Measurements from ENCODE around the gene AKR7A2. TPM values are rescaled to one million over a fixed set of nuclear protein-coding genes. Genes with fewer than 3 reads are reported as not detected.
A peak's percentile ranks its signal among the peaks of the same experiment; 100 is the strongest.

The AKR7A2 gene
- total and polyA plus RNA-seq, 9 of the 15 experiments (the other 6 are each of a cell fraction or from before 2014, with no cell fraction given), result 2.0 to 78.4 (median 49.4) TPM

DNA sequence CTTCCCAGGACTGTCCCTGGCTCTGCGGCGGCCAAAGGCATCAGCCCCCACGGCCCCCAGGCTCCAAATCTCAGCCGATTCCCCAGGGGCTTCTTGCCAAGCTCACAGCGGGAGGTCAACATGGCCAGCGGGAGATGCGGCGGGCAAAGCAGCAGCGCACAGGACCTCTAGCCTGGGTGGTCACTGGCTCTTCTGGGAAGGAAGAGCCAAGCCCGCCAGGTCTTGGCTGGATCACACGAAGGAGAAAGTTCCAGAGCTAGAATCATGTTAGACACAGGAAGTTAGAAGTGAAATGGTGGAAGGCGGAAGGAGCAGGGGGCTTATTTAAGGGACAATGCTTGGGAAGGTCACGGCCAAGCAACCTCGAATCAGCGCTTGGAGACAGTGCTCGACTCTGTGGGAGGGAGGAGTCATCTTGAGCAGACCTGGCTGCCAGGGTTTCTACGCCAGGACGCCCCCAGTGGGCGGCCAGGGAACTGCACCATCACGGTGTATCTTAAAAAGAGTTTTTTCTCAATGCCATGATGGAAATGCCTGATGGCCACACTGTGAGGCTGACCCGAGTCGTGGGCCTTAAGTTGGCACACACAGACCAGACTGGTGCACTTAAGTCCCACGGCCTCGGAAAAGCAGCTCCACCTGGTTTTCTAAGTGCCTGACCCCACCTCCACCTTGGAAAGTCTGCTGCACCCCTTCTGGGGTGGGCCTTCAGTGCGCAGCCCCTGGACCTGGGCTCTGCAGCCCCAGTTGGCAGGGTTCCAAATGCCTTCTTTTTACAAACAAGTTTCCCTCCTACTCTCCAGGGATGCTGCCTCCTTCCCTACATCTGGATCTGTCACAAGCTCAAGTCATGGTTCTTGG, 29.5 kb upstream of the AKR7A2 start (continued):
- TF ChIP-seq, protein P1, sequence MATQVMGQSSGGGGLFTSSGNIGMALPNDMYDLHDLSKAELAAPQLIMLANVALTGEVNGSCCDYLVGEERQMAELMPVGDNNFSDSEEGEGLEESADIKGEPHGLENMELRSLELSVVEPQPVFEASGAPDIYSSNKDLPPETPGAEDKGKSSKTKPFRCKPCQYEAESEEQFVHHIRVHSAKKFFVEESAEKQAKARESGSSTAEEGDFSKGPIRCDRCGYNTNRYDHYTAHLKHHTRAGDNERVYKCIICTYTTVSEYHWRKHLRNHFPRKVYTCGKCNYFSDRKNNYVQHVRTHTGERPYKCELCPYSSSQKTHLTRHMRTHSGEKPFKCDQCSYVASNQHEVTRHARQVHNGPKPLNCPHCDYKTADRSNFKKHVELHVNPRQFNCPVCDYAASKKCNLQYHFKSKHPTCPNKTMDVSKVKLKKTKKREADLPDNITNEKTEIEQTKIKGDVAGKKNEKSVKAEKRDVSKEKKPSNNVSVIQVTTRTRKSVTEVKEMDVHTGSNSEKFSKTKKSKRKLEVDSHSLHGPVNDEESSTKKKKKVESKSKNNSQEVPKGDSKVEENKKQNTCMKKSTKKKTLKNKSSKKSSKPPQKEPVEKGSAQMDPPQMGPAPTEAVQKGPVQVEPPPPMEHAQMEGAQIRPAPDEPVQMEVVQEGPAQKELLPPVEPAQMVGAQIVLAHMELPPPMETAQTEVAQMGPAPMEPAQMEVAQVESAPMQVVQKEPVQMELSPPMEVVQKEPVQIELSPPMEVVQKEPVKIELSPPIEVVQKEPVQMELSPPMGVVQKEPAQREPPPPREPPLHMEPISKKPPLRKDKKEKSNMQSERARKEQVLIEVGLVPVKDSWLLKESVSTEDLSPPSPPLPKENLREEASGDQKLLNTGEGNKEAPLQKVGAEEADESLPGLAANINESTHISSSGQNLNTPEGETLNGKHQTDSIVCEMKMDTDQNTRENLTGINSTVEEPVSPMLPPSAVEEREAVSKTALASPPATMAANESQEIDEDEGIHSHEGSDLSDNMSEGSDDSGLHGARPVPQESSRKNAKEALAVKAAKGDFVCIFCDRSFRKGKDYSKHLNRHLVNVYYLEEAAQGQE (IDR thresholded peaks at IDR 0.05; ENCODE audit: borderline replicate concordance), result peak; percentile 33; the same call in 1 of the 2 replicates
- TF ChIP-seq, protein P1 (CRISPR knock-in tag; IDR thresholded peaks at IDR 0.05; ENCODE audit: low read depth), result peak; percentile 26; the same call in 1 of the 2 replicates
- no peak for TF ChIP-seq NCOA6 (IDR thresholded peaks at IDR 0.05)
- peak; percentile 41; the same call in 1 of the 2 replicates for TF ChIP-seq SMC3 (conservative IDR thresholded peaks at IDR 0.05; ENCODE audit: insufficient read depth, low read depth, low read length)
- peak in 1 of 2 experiments; percentile 75; a peak in 2 of 4 replicates for TF ChIP-seq RCOR1 (IDR thresholded peaks at IDR 0.05; ENCODE audit: borderline replicate concordance in 1 of 2, low read depth in 2 of 2, low read length in 2 of 2)
- TF ChIP-seq, protein P2, sequence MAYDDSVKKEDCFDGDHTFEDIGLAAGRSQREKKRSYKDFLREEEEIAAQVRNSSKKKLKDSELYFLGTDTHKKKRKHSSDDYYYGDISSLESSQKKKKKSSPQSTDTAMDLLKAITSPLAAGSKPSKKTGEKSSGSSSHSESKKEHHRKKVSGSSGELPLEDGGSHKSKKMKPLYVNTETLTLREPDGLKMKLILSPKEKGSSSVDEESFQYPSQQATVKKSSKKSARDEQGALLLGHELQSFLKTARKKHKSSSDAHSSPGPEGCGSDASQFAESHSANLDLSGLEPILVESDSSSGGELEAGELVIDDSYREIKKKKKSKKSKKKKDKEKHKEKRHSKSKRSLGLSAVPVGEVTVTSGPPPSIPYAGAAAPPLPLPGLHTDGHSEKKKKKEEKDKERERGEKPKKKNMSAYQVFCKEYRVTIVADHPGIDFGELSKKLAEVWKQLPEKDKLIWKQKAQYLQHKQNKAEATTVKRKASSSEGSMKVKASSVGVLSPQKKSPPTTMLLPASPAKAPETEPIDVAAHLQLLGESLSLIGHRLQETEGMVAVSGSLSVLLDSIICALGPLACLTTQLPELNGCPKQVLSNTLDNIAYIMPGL (CRISPR knock-in tag; IDR thresholded peaks at IDR 0.05), result peak; percentile 55; the same call in 1 of the 2 replicates
- no peak for TF ChIP-seq NCOR1 (IDR thresholded peaks at IDR 0.05)
- TF ChIP-seq ARNT (IDR thresholded peaks at IDR 0.05), result no peak; a peak in 1 of 4 replicates
- no peak for TF ChIP-seq ZNF589 (CRISPR knock-in tag; IDR thresholded peaks at IDR 0.05; ENCODE audit: low read depth)
- TF ChIP-seq RBM22 (IDR thresholded peaks at IDR 0.05; ENCODE audit: low read depth, low read length, poor library complexity, severe bottlenecking), result no peak
- TF ChIP-seq, protein P3, sequence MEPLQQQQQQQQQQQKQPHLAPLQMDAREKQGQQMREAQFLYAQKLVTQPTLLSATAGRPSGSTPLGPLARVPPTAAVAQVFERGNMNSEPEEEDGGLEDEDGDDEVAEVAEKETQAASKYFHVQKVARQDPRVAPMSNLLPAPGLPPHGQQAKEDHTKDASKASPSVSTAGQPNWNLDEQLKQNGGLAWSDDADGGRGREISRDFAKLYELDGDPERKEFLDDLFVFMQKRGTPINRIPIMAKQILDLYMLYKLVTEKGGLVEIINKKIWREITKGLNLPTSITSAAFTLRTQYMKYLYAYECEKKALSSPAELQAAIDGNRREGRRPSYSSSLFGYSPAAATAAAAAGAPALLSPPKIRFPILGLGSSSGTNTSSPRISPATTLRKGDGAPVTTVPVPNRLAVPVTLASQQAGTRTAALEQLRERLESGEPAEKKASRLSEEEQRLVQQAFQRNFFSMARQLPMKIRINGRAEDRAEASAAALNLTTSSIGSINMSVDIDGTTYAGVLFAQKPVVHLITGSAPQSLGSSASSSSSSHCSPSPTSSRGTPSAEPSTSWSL (CRISPR knock-in tag; IDR thresholded peaks at IDR 0.05; ENCODE audit: borderline replicate concordance), result 0 out of 2 replicates have a peak, but pooled peaks have one; percentile 52

Data from K562 (cell line).